Thymus (tissue), 11 donors: ENCODE measurements around the gene MEX3B. TPM values are rescaled to one million over a fixed set of nuclear protein-coding genes. Genes with fewer than 3 reads are reported as not detected.

Experiments used
- DNase-seq, 9 donors: peaks; one replicate each; pipeline ENCODE4 v3.0.0-alpha.2; 2013; ENCODE audit warnings: low spot score in 9 of 9, low read depth in 6 of 9, missing footprints in 1 of 9
- H3K27ac ChIP-seq, 2 donors: one replicate each; pipeline ENCODE4 v1.5.1; 2013; ENCODE audit warnings: control low read depth in 1 of 2, low read depth in 1 of 2, low read length in 1 of 2, mild to moderate bottlenecking in 1 of 2, moderate library complexity in 1 of 2
- H3K27me3 ChIP-seq, 2 donors: one replicate each; pipeline ENCODE4 v1.5.1; 2013; ENCODE audit warnings: low read length in 1 of 2; ENCODE audit not compliant: control insufficient read depth in 2 of 2, insufficient read depth in 1 of 2
- H3K36me3 ChIP-seq, 2 donors: one replicate each; pipeline ENCODE4 v1.5.1; 2013; ENCODE audit warnings: low read length in 1 of 2, mild to moderate bottlenecking in 1 of 2, moderate library complexity in 1 of 2; ENCODE audit not compliant: control insufficient read depth in 2 of 2, insufficient read depth in 2 of 2
- H3K4me1 ChIP-seq, 2 donors: one replicate each; pipeline ENCODE4 v1.5.1; 2013; ENCODE audit warnings: low read length in 2 of 2; ENCODE audit not compliant: control insufficient read depth in 2 of 2, insufficient read depth in 2 of 2
- H3K4me3 ChIP-seq, 2 donors: one replicate each; pipeline ENCODE4 v1.5.1; 2013; ENCODE audit warnings: low read length in 2 of 2, control low read depth in 1 of 2, mild to moderate bottlenecking in 1 of 2
- H3K9me3 ChIP-seq, 2 donors: one replicate each; pipeline ENCODE4 v1.5.1; 2013; ENCODE audit warnings: low read length in 1 of 2, mild to moderate bottlenecking in 1 of 2; ENCODE audit not compliant: control insufficient read depth in 2 of 2, insufficient read depth in 1 of 2
- WGBS: extraction: QIAGEN DNeasy Blood & Tissue Kit; methylation state at CpG from one replicate; pipeline ENCODE4 v1.1.7; 2013; 5-methylcytosine and 5-hydroxymethylcytosine counted together
- polyA plus RNA-seq: library from polyadenylated mRNA; stranded (reverse); fragments of 200-250 nt; gene quantifications from one replicate; pipeline ENCODE4 v1.2.3, GENCODE V29; 2013
- total RNA-seq: library from RNA; stranded (reverse); fragments of 120-200 nt; gene quantifications from one replicate; pipeline ENCODE4 v1.2.4, GENCODE V29; 2013
- donor health status: healthy.

MEX3B gene
- total and polyA plus RNA-seq, 2 donors: 4.1 to 8.4 TPM

GRCh38 chr15:82044373-82045178 is 1.2 kb downstream of the MEX3B start:
- Histone ChIP-seq H3K36me3 (peaks cover 12 to 15% of the 10 kb centered on the region in 2 donors), H3K4me1 (peaks cover 16 to 27% of the 10 kb centered on the region in 2 donors), H3K9me3 (no peaks in the 10 kb centered on the region), H3K4me3 (peak overlapping the region; percentile 61 to 81), H3K27me3 (peaks cover 0 to 24% of the 10 kb centered on the region in 2 donors), H3K27ac (peak overlapping the region; percentile 75 to 82)
- DNase-seq: peak in 7 of 9 donors; percentile 23 to 73 (median 41)
- under 1% methylated on average over 54 of the region's 54 CpGs for WGBS

- H3K36me3 ChIP-seq: peaks cover 12 to 15% of the 10 kb centered on the region in 2 donors
- no peak for DNase-seq
- H3K4me1 ChIP-seq: peaks cover 16 to 27% of the 10 kb centered on the region in 2 donors
- H3K27ac ChIP-seq: no peak overlapping the region
- peaks cover 0 to 24% of the 10 kb centered on the region in 2 donors for H3K27me3 ChIP-seq
- H3K9me3 ChIP-seq: no peaks in the 10 kb centered on the region
- peak overlapping the region; percentile 61 to 81 for H3K4me3 ChIP-seq
- 56% methylated on average over 51 of the region's 51 CpGs for WGBS
Observed at GRCh38 chr15:82043796-82044372, 1.9 kb downstream of the MEX3B start.

GRCh38 chr15:82043130-82043673 is 2.6 kb downstream of the MEX3B start:
- H3K27ac ChIP-seq: no peak overlapping the region
- peak in 1 of 9 donors; percentile 32 for DNase-seq
- H3K36me3 ChIP-seq: peaks cover 12 to 15% of the 10 kb centered on the region in 2 donors
- H3K4me1 ChIP-seq: peaks cover 16 to 27% of the 10 kb centered on the region in 2 donors
- H3K4me3 ChIP-seq: peak overlapping the region in 1 of 2 donors; percentile 81
- H3K27me3 ChIP-seq: peaks cover 0 to 22% of the 10 kb centered on the region in 2 donors
- H3K9me3 ChIP-seq: no peaks in the 10 kb centered on the region
- WGBS: 95% methylated on average over 47 of the region's 47 CpGs

- Histone ChIP-seq H3K36me3 (peaks cover 12 to 15% of the 10 kb centered on the region in 2 donors), H3K27me3 (peaks cover 0 to 12% of the 10 kb centered on the region in 2 donors), H3K9me3 (no peaks in the 10 kb centered on the region), H3K4me3 (no peak overlapping the region), H3K4me1 (peaks cover 12 to 21% of the 10 kb centered on the region in 2 donors), H3K27ac (no peak overlapping the region)
- 87% methylated on average over 4 of the region's 4 CpGs for WGBS
- DNase-seq: no peak
Observed at GRCh38 chr15:82040862-82041261, 5.0 kb downstream of the MEX3B start.

- Histone ChIP-seq H3K36me3 (peaks cover 12 to 15% of the 10 kb centered on the region in 2 donors), H3K9me3 (no peaks in the 10 kb centered on the region), H3K4me3 (no peak overlapping the region), H3K27ac (no peak overlapping the region), H3K4me1 (peaks cover 12 to 21% of the 10 kb centered on the region in 2 donors), H3K27me3 (peaks cover 0 to 12% of the 10 kb centered on the region in 2 donors)
- 90% methylated on average over 2 of the region's 2 CpGs for WGBS
- no peak for DNase-seq
Observed at GRCh38 chr15:82040390-82040789, 5.4 kb downstream of the MEX3B start.

GRCh38 chr15:82039871-82040270 is 5.9 kb downstream of the MEX3B start:
- Histone ChIP-seq H3K9me3 (no peaks in the 10 kb centered on the region), H3K27me3 (peaks cover 0 to 9% of the 10 kb centered on the region in 2 donors), H3K4me1 (peaks cover 12 to 19% of the 10 kb centered on the region in 2 donors), H3K27ac (no peak overlapping the region), H3K36me3 (peaks cover 12 to 15% of the 10 kb centered on the region in 2 donors), H3K4me3 (no peak overlapping the region)
- 98% methylated on average over 7 of the region's 7 CpGs for WGBS
- no peak for DNase-seq

GRCh38 chr15:82036461-82036860 is 9.4 kb downstream of the MEX3B start:
- WGBS: 96% methylated on average over 7 of the region's 7 CpGs
- no peak for DNase-seq
- Histone ChIP-seq H3K4me1 (no peaks in the 10 kb centered on the region), H3K9me3 (no peaks in the 10 kb centered on the region), H3K4me3 (no peak overlapping the region), H3K27me3 (no peaks in the 10 kb centered on the region), H3K27ac (no peak overlapping the region), H3K36me3 (peaks cover 0 to 2% of the 10 kb centered on the region in 2 donors)

GRCh38 chr15:82031871-82032270 is 13.9 kb downstream of the MEX3B start:
- Histone ChIP-seq H3K27ac (no peak overlapping the region), H3K27me3 (no peaks in the 10 kb centered on the region), H3K4me1 (no peaks in the 10 kb centered on the region), H3K9me3 (no peaks in the 10 kb centered on the region), H3K4me3 (no peak overlapping the region), H3K36me3 (no peaks in the 10 kb centered on the region)
- DNase-seq: no peak
- 90% methylated on average over 5 of the region's 5 CpGs for WGBS

- Histone ChIP-seq H3K36me3 (no peaks in the 10 kb centered on the region), H3K27me3 (no peaks in the 10 kb centered on the region), H3K27ac (no peak overlapping the region), H3K9me3 (no peaks in the 10 kb centered on the region), H3K4me1 (no peaks in the 10 kb centered on the region), H3K4me3 (no peak overlapping the region)
- no peak for DNase-seq
- 97% methylated on average over 2 of the region's 2 CpGs for WGBS
Observed at GRCh38 chr15:82030176-82030575, 15.6 kb downstream of the MEX3B start.
